Retinal pigment epithelial cell (primary cell): Measurements from ENCODE around the gene BRME1.
"Not testable (repeated sequence)": the region's sequence is repeated elsewhere in the genome, so short reads cannot be mapped to it uniquely, and the experiment has no call there.

Experiments used
- DNase-seq: peaks from one replicate; pipeline ENCODE4 v3.0.0-alpha.2; 2010; ENCODE audit warnings: low read depth
- H3K4me3 ChIP-seq: 2 replicates; pipeline ENCODE4 v1.5.1; 2011; ENCODE audit warnings: mild to moderate bottlenecking, low read length, control low read depth, moderate library complexity
- TF ChIP-seq, protein P1 (sequence below): conservative IDR thresholded peaks from 2 replicates; pipeline ENCODE4 v1.5.1; 2011; ENCODE audit warnings: low read depth, low read length, control low read depth, inconsistent platforms

BRME1 gene

DNA sequence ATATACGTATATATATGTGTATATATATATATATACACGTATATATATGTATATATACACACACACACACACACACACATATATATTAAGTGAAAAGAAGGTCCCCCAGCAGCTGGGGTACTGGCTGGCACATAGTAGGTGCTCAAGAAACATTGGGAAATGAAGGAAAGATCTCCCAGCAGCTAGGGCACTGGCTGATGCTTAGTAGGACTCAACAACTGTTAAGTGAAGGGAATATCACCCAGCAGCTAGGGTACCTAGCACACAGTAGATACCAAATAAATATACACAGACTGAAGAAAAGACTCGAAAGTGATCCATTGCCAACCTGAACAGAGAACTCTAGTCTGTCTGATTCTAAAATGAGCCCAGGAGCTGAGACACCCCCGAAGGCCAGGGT lies 20.1 kb upstream of the BRME1 start:
- no peak for DNase-seq
- TF ChIP-seq, protein P1, sequence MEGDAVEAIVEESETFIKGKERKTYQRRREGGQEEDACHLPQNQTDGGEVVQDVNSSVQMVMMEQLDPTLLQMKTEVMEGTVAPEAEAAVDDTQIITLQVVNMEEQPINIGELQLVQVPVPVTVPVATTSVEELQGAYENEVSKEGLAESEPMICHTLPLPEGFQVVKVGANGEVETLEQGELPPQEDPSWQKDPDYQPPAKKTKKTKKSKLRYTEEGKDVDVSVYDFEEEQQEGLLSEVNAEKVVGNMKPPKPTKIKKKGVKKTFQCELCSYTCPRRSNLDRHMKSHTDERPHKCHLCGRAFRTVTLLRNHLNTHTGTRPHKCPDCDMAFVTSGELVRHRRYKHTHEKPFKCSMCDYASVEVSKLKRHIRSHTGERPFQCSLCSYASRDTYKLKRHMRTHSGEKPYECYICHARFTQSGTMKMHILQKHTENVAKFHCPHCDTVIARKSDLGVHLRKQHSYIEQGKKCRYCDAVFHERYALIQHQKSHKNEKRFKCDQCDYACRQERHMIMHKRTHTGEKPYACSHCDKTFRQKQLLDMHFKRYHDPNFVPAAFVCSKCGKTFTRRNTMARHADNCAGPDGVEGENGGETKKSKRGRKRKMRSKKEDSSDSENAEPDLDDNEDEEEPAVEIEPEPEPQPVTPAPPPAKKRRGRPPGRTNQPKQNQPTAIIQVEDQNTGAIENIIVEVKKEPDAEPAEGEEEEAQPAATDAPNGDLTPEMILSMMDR, result no peak
- no peak overlapping the region for H3K4me3 ChIP-seq

- no peak for DNase-seq
- TF ChIP-seq, protein P1, result no peak
- no peak overlapping the region for H3K4me3 ChIP-seq
Measured at GRCh38 chr19:13923194-13923987, 17.5 kb upstream of the BRME1 start.

GRCh38 chr19:13922118-13922517 lies 16.2 kb upstream of the BRME1 start:
- not testable (repeated sequence) for H3K4me3 ChIP-seq, DNase-seq

DNA sequence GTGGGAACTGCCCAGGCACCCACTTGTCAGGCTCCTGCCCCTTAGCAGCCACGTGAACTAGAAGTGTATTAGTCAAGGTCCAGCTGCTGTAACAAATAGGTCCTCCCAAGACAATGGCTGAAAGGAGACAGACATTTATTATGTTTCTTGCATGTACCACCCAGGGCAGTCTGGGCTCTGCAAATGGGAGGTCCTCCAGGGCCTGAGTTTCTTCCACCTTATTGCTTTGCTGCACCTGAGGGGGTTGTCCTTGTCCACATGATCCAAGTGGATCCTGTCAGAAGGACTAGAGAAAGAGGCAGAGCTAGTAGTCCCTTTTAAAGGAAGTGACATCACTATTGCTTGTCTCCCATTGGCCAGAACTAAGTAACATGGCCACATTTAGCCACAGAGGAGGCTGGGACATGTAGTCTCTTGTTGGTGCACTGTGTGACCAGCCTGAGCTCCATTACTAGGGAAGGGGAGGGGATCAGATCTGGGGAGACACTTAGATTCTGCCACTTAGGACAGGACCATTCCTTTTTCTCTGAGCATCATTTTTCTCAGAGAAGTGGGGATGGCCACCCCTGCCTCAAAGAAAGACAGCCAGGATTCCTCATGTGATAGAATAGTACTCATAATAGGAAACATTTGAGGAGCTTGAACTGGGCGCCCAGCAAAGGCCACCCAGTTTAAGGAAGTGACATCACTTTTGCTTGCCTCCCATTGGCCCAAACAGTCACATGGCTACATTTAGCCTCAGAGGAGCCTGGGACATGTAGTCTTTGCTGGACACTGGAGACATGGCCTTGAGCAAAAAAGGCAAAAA lies 15.2 kb upstream of the BRME1 start:
- DNase-seq, result no peak
- TF ChIP-seq, protein P1, result no peak
- H3K4me3 ChIP-seq, result no peak overlapping the region

DNA sequence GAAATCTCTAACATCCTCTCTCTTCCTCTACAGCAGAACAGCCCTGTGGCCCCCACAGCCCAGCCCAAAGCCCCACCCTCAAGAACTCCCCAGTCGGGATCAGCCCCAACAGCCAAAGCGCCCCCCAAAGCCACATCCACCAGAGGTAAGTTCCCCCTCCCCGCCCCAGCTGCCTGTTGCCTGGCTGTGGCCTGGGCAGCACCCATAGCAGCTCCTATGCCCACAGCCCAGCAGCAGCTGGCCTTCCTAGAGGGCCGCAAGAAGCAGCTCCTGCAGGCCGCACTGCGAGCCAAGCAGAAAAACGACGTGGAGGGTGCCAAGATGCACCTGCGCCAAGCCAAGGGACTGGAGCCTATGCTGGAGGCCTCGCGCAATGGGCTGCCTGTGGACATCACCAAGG lies 14.6 kb upstream of the BRME1 start:
- TF ChIP-seq, protein P1, result no peak
- no peak overlapping the region for H3K4me3 ChIP-seq
- no peak for DNase-seq

GRCh38 chr19:13918726-13919411 lies 13.0 kb upstream of the BRME1 start:
- DNase-seq, result no peak
- H3K4me3 ChIP-seq, result no peak overlapping the region
- TF ChIP-seq, protein P1, result no peak

GRCh38 chr19:13917888-13918406 lies 12.0 kb upstream of the BRME1 start:
- TF ChIP-seq, protein P1, result no peak
- DNase-seq, result no peak
- H3K4me3 ChIP-seq, result no peak overlapping the region
